HepG2 (cell line): Measurements from ENCODE around the gene FEM1B. TPM values are rescaled to one million over a fixed set of nuclear protein-coding genes. Genes with fewer than 3 reads are reported as not detected.

Experiments used
- ATF7 ChIP-seq, 2 experiments: fragments of 450-650 bp in 1 of 2; sonication (generic) in 1 of 2; formaldehyde crosslinking in 1 of 2; IDR thresholded peaks; 2 replicates each; pipeline versions ENCODE4 v1.4.0 to v1.6.1; 2016 to 2020; ENCODE audit warnings: antibody characterized with exemption in 1 of 2, mild to moderate bottlenecking in 1 of 2, missing genetic modification reagents in 1 of 2
- KMT2A ChIP-seq: sonication (generic); formaldehyde crosslinking; IDR thresholded peaks from 2 replicates; pipeline ENCODE4 v1.4.0; 2020; ENCODE audit warnings: missing genetic modification reagents
- MTA1 ChIP-seq: sonication (generic); formaldehyde crosslinking; IDR thresholded peaks from 2 replicates; pipeline ENCODE4 v1.4.0; 2020; ENCODE audit warnings: missing genetic modification reagents, mild to moderate bottlenecking, borderline replicate concordance
- RAD51 ChIP-seq: fragments of 450-650 bp; IDR thresholded peaks from 2 replicates; pipeline ENCODE4 v1.6.1; 2016; ENCODE audit warnings: borderline replicate concordance
- RNF2 ChIP-seq: fragments of 450-650 bp; conservative IDR thresholded peaks from 2 replicates; pipeline ENCODE4 v1.6.1; 2016; ENCODE audit warnings: low read depth
- SP2 ChIP-seq: sonication (generic); formaldehyde crosslinking; IDR thresholded peaks from 2 replicates; pipeline ENCODE4 v1.5.1; 2020; ENCODE audit warnings: mild to moderate bottlenecking, missing genetic modification reagents
- TBX2 ChIP-seq: sonication (generic); formaldehyde crosslinking; IDR thresholded peaks from 2 replicates; pipeline ENCODE4 v1.5.0; 2020; ENCODE audit warnings: missing genetic modification reagents, mild to moderate bottlenecking, borderline replicate concordance
- U2AF1 ChIP-seq: fragments of 200-400 bp; formaldehyde crosslinking; optimal IDR thresholded peaks from 2 replicates; pipeline ENCODE3; 2017; ENCODE audit warnings: mild to moderate bottlenecking, low read depth, low read length
- USF2 ChIP-seq, 2 experiments: sonication (generic) in 1 of 2; formaldehyde crosslinking in 1 of 2; IDR thresholded peaks; 2 replicates each; pipeline versions ENCODE4 v1.5.1 to v1.6.1; 2011 to 2020; ENCODE audit warnings: borderline replicate concordance in 1 of 2, low read depth in 1 of 2, low read length in 1 of 2, mild to moderate bottlenecking in 1 of 2, missing genetic modification reagents in 1 of 2, moderate library complexity in 1 of 2
- WIZ ChIP-seq: sonication (generic); formaldehyde crosslinking; IDR thresholded peaks from 2 replicates; pipeline ENCODE4 v1.5.1; 2020; ENCODE audit warnings: mild to moderate bottlenecking, missing genetic modification reagents
- ZBTB7B ChIP-seq: sonication (generic); formaldehyde crosslinking; IDR thresholded peaks from 2 replicates; pipeline ENCODE4 v1.4.0; 2020; ENCODE audit warnings: missing genetic modification reagents
- ZNF230 ChIP-seq: sonication (generic); formaldehyde crosslinking; IDR thresholded peaks from 2 replicates; pipeline ENCODE4 v1.4.0; 2020; ENCODE audit warnings: mild to moderate bottlenecking, missing genetic modification reagents
- ZNF292 ChIP-seq: sonication (generic); formaldehyde crosslinking; IDR thresholded peaks from 2 replicates; pipeline ENCODE4 v1.8.1; 2022; ENCODE audit warnings: mild to moderate bottlenecking, low read depth, missing genetic modification reagents, borderline replicate concordance
- ZNF501 ChIP-seq: sonication (generic); formaldehyde crosslinking; IDR thresholded peaks from 2 replicates; pipeline ENCODE4 v1.5.1; 2020; ENCODE audit warnings: mild to moderate bottlenecking, moderate library complexity, missing genetic modification reagents
- ZNF550 ChIP-seq: sonication (generic); formaldehyde crosslinking; IDR thresholded peaks from 2 replicates; pipeline ENCODE4 v1.4.0; 2020; ENCODE audit warnings: mild to moderate bottlenecking, missing genetic modification reagents, borderline replicate concordance
- ZNF567 ChIP-seq: sonication (generic); formaldehyde crosslinking; IDR thresholded peaks from 2 replicates; pipeline ENCODE4 v1.8.1; 2023; ENCODE audit warnings: mild to moderate bottlenecking, missing genetic modification reagents, borderline replicate concordance
- ZNF703 ChIP-seq: sonication (generic); formaldehyde crosslinking; IDR thresholded peaks from 2 replicates; pipeline ENCODE4 v1.5.1; 2020; ENCODE audit warnings: missing genetic modification reagents, mild to moderate bottlenecking, moderate library complexity, borderline replicate concordance
- ZNF816 ChIP-seq: sonication (generic); formaldehyde crosslinking; IDR thresholded peaks from 2 replicates; pipeline ENCODE4 v1.8.0; 2022; ENCODE audit warnings: missing genetic modification reagents, mild to moderate bottlenecking, borderline replicate concordance
- ZNF83 ChIP-seq: sonication (generic); formaldehyde crosslinking; IDR thresholded peaks from 2 replicates; pipeline ENCODE4 v1.4.0; 2020; ENCODE audit warnings: missing genetic modification reagents, mild to moderate bottlenecking, borderline replicate concordance
- ZNF878 ChIP-seq: sonication (generic); formaldehyde crosslinking; IDR thresholded peaks from 2 replicates; pipeline ENCODE4 v1.8.1; 2023; ENCODE audit warnings: mild to moderate bottlenecking, missing genetic modification reagents, moderate library complexity
- polyA plus RNA-seq, 8 experiments: library from polyadenylated mRNA; depleted of rRNA in 3 of 8; stranded (reverse) in 7 of 8; unstranded in 1 of 8; fragments of >200 nt; fragmentation: Illumina TruSeq in 4 of 8; extraction: Trizol in 4 of 8; gene quantifications; 2 replicates each; pipeline versions ENCODE4 v1.2.1 to v1.2.3, GENCODE V29; 2011 to 2016; ENCODE audit warnings: low read depth in 4 of 8, missing spikeins in 1 of 8, mixed read lengths in 1 of 8; ENCODE audit not compliant: insufficient read depth in 1 of 8
- total RNA-seq, 5 experiments: library from RNA; depleted of rRNA; stranded (reverse); fragments of >200 nt; fragmentation: Illumina TruSeq; extraction: Trizol; gene quantifications; 2 replicates each; pipeline ENCODE4 v1.2.3, GENCODE V29; 2016; ENCODE audit warnings: low read depth in 1 of 5
- TF ChIP-seq, protein P1 (sequence below): sonication (generic); formaldehyde crosslinking; IDR thresholded peaks from 2 replicates; pipeline ENCODE4 v1.4.0; 2020; ENCODE audit warnings: mild to moderate bottlenecking, missing genetic modification reagents

The FEM1B gene
- total and polyA plus RNA-seq, 2 of the 13 experiments (the other 11 are each of a cell fraction or from before 2014, with no cell fraction given) = 38.1 to 40.0 TPM

DNA sequence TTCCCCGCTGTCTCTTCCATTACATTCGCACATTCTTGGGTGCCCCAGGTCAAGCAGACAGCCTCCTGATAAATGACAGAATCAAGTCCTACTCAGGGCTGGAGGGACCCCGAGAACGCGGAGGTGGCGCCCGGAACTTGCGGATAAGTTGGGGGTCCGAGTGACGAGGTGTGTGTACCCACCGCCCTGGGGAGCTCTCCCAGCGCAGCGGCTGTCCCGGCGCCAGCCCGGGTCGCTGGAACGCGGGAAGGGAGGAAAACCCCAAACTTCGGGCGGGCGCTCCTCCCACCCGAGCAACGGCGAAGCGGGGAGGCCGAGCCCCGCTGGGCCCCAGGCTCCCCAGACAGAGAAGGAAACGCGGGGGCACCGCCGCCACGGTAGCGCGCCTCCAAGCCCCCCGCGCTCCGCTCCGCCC is 48.6 kb upstream of the FEM1B start (continued):
- TF ChIP-seq KMT2A (CRISPR knock-in tag) (peak; percentile 27; the same call in 1 of the 2 replicates), ZNF703 (CRISPR knock-in tag) (peak; percentile 10; the same call in 1 of the 2 replicates), WIZ (CRISPR knock-in tag) (no peak), ZBTB7B (CRISPR knock-in tag) (0 out of 2 replicates have a peak, but pooled peaks have one; percentile 21), TBX2 (CRISPR knock-in tag) (0 out of 2 replicates have a peak, but pooled peaks have one; percentile 10), RNF2 (no peak), RAD51 (no peak), MTA1 (CRISPR knock-in tag) (0 out of 2 replicates have a peak, but pooled peaks have one; percentile 49), ATF7 (IDR thresholded peaks at IDR 0.05) (no peak), ATF7 (CRISPR knock-in tag; IDR thresholded peaks at IDR 0.05) (peak; percentile 30; the same call in 1 of the 2 replicates), ZNF292 (CRISPR knock-in tag) (0 out of 2 replicates have a peak, but pooled peaks have one; percentile 10), ZNF230 (CRISPR knock-in tag) (0 out of 2 replicates have a peak, but pooled peaks have one; percentile 79), SP2 (peak; percentile 46; the same call in 1 of the 2 replicates), ZNF878 (0 out of 2 replicates have a peak, but pooled peaks have one; percentile 26), ZNF816 (CRISPR knock-in tag) (0 out of 2 replicates have a peak, but pooled peaks have one; percentile 52), USF2 (IDR thresholded peaks at IDR 0.05; ENCODE audit: low read depth, low read length) (no peak), USF2 (CRISPR knock-in tag; IDR thresholded peaks at IDR 0.05; ENCODE audit: borderline replicate concordance) (peak; percentile 15; the same call in 1 of the 2 replicates), U2AF1 (peak; percentile 9), ZNF501 (peak; percentile 70; the same call in 1 of the 2 replicates), ZNF83 (peak; percentile 77; the same call in 1 of the 2 replicates), ZNF550 (0 out of 2 replicates have a peak, but pooled peaks have one; percentile 56), ZNF567 (CRISPR knock-in tag) (no peak)
- TF ChIP-seq, protein P1, sequence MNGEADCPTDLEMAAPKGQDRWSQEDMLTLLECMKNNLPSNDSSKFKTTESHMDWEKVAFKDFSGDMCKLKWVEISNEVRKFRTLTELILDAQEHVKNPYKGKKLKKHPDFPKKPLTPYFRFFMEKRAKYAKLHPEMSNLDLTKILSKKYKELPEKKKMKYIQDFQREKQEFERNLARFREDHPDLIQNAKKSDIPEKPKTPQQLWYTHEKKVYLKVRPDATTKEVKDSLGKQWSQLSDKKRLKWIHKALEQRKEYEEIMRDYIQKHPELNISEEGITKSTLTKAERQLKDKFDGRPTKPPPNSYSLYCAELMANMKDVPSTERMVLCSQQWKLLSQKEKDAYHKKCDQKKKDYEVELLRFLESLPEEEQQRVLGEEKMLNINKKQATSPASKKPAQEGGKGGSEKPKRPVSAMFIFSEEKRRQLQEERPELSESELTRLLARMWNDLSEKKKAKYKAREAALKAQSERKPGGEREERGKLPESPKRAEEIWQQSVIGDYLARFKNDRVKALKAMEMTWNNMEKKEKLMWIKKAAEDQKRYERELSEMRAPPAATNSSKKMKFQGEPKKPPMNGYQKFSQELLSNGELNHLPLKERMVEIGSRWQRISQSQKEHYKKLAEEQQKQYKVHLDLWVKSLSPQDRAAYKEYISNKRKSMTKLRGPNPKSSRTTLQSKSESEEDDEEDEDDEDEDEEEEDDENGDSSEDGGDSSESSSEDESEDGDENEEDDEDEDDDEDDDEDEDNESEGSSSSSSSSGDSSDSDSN (CRISPR knock-in tag) = 0 out of 2 replicates have a peak, but pooled peaks have one; percentile 13
